Measurements from ENCODE around the gene EXT2.

The EXT2 gene
- total RNA-seq = 80.1 to 131 (median 103) reads per million in 17 experiments

- peak; percentile 88 to 94 (median 92) for DNase-seq
Measured at GRCh38 chr11:44095506-44096359, at the start of gene EXT2. TSS of gene EXT2 (plus strand) at chr11:44095678. CDS start at chr11:44107713, 12,035 bp downstream.

GRCh38 chr11:44046182-44046581 lies 49.3 kb upstream of the EXT2 start:
- no peak for DNase-seq

- DNase-seq = no peak
Measured at GRCh38 chr11:44047298-44047697, 48.2 kb upstream of the EXT2 start.

GRCh38 chr11:44047931-44048431 lies 47.5 kb upstream of the EXT2 start, which contains the start of gene ACCSL:
TSS of gene ACCSL (plus strand) at chr11:44047981. CDS start at chr11:44048037, 56 bp downstream.
- no peak for DNase-seq

GRCh38 chr11:44049832-44050231 lies 45.6 kb upstream of the EXT2 start:
- no peak for DNase-seq

GRCh38 chr11:44051171-44051570 lies 44.3 kb upstream of the EXT2 start:
- no peak for DNase-seq

GRCh38 chr11:44057340-44057739 lies 38.1 kb upstream of the EXT2 start:
- no peak for DNase-seq

- no peak for DNase-seq
Measured at GRCh38 chr11:44058275-44058674, 37.2 kb upstream of the EXT2 start.

GRCh38 chr11:44065161-44065661 lies 30.3 kb upstream of the EXT2 start:
- no peak for DNase-seq

GRCh38 chr11:44065841-44066731 lies 29.4 kb upstream of the EXT2 start, which contains the start of gene ACCS:
TSS of gene ACCS (plus strand) at chr11:44066270. CDS start at chr11:44067628, 1,358 bp downstream.
- DNase-seq = peak; percentile 93 to 97 (median 94)

- DNase-seq = peak; percentile 31 to 54 (median 39)
Measured at GRCh38 chr11:44066732-44067141, 28.7 kb upstream of the EXT2 start.

GRCh38 chr11:44067266-44067665 lies 28.2 kb upstream of the EXT2 start:
- DNase-seq = peak; percentile 50 to 75 (median 58)

- no peak for DNase-seq
Measured at GRCh38 chr11:44068180-44068579, 27.3 kb upstream of the EXT2 start.

GRCh38 chr11:44071157-44071556 lies 24.3 kb upstream of the EXT2 start:
- DNase-seq = no peak

- DNase-seq = no peak
Measured at GRCh38 chr11:44072757-44073658, 22.5 kb upstream of the EXT2 start.

GRCh38 chr11:44078794-44079193 lies 16.7 kb upstream of the EXT2 start:
- no peak for DNase-seq

GRCh38 chr11:44079376-44079775 lies 16.1 kb upstream of the EXT2 start:
- DNase-seq = no peak

- DNase-seq = no peak
Measured at GRCh38 chr11:44080951-44081350, 14.5 kb upstream of the EXT2 start.

- DNase-seq = no peak
Measured at GRCh38 chr11:44082645-44083044, 12.8 kb upstream of the EXT2 start.

GRCh38 chr11:44083433-44083832 lies 12.0 kb upstream of the EXT2 start:
- DNase-seq = no peak

- no peak for DNase-seq
Measured at GRCh38 chr11:44083906-44084305, 11.6 kb upstream of the EXT2 start.

GRCh38 chr11:44085330-44085729 lies 10.1 kb upstream of the EXT2 start:
- no peak for DNase-seq
